GM12878 (cell line): Measurements from ENCODE around the gene MEIG1. TPM values are rescaled to one million over a fixed set of nuclear protein-coding genes. Genes with fewer than 3 reads are reported as not detected.

Experiments
- CBX3 ChIP-seq: fragments of 200-600 bp; sonication (generic); IDR thresholded peaks from 2 replicates; pipeline ENCODE4 v1.6.1; 2016; ENCODE audit warnings: low read depth, borderline replicate concordance
- CBX5 ChIP-seq: sonication (generic); IDR thresholded peaks from 2 replicates; pipeline ENCODE4 v1.6.1; 2016; ENCODE audit warnings: low read depth, moderate library complexity, mild to moderate bottlenecking, inconsistent platforms
- CREM ChIP-seq: IDR thresholded peaks from 2 replicates; pipeline ENCODE4 v1.6.1; 2014; ENCODE audit warnings: antibody characterized with exemption, low read depth
- EED ChIP-seq: sonication (generic); IDR thresholded peaks from 2 replicates; pipeline ENCODE4 v1.6.1; 2016; ENCODE audit warnings: antibody characterized with exemption, low read depth
- IKZF2 ChIP-seq, 2 experiments: fragments of 450-650 bp; IDR thresholded peaks; 2 replicates each; pipeline ENCODE4 v1.6.1; 2017; ENCODE audit warnings: mild to moderate bottlenecking in 2 of 2, moderate library complexity in 2 of 2
- JUNB ChIP-seq: IDR thresholded peaks from 2 replicates; pipeline ENCODE4 v1.6.1; 2016; ENCODE audit warnings: antibody characterized with exemption, mild to moderate bottlenecking
- MXI1 ChIP-seq: fragments of 150-350 bp; IDR thresholded peaks from 2 replicates; pipeline ENCODE4 v1.6.1; 2011; ENCODE audit warnings: low read depth, mild to moderate bottlenecking, inconsistent platforms, low read length, improper control_type of control experiment
- NR2C1 ChIP-seq: fragments of 450-650 bp; IDR thresholded peaks from 2 replicates; pipeline ENCODE4 v1.6.1; 2017; ENCODE audit warnings: antibody characterized with exemption, mild to moderate bottlenecking, moderate library complexity
- RBBP5 ChIP-seq: fragments of 200-600 bp; sonication (generic); conservative IDR thresholded peaks from 2 replicates; pipeline ENCODE4 v1.6.1; 2016
- SUZ12 ChIP-seq: fragments of 200-600 bp; sonication (generic); IDR thresholded peaks from one replicate; pipeline ENCODE4 v1.6.1; 2018; ENCODE audit warnings: antibody characterized with exemption, mild to moderate bottlenecking; ENCODE audit not compliant: unreplicated experiment
- TCF3 ChIP-seq: IDR thresholded peaks from 2 replicates; pipeline ENCODE4 v1.6.1; 2012; ENCODE audit warnings: low read depth, mild to moderate bottlenecking, low read length, borderline replicate concordance; ENCODE audit not compliant: insufficient read depth
- ZNF384 ChIP-seq: IDR thresholded peaks from 2 replicates; pipeline ENCODE4 v1.6.1; 2012; ENCODE audit warnings: low read depth, mild to moderate bottlenecking, low read length, improper control_type of control experiment, borderline replicate concordance
- polyA plus RNA-seq, 11 experiments: library from polyadenylated mRNA; depleted of rRNA in 4 of 11; unstranded in 6 of 11; stranded (reverse) in 5 of 11; fragments of >200 nt; fragmentation: Nextera tagmentation in 4 of 11; fragmentation: Illumina TruSeq in 1 of 11; extraction: Ambion mirVana in 4 of 11; extraction: Trizol in 1 of 11; gene quantifications; 1 replicate in 1 of 11; 2 replicates in 10 of 11; pipeline versions ENCODE4 v1.2.1 to v1.2.3, GENCODE V29; 2011 to 2016; ENCODE audit warnings: inconsistent platforms in 2 of 11, missing spikeins in 2 of 11, low read depth in 1 of 11
- total RNA-seq, 4 experiments: library from RNA; depleted of rRNA in 3 of 4; stranded (reverse); fragments of >200 nt in 3 of 4; fragmentation: Illumina TruSeq in 1 of 4; extraction: Trizol in 1 of 4; gene quantifications; 2 replicates each; pipeline versions ENCODE4 v1.2.1 to v1.2.3, GENCODE V29; 2013 to 2021
- TF ChIP-seq, protein P1 (sequence below): fragments of 450-650 bp; IDR thresholded peaks from 2 replicates; pipeline ENCODE4 v1.6.1; 2018; ENCODE audit warnings: mild to moderate bottlenecking, low read depth, moderate library complexity; ENCODE audit not compliant: partially characterized antibody
- TF ChIP-seq, protein P2 (sequence below): fragments of 450-650 bp; formaldehyde crosslinking; IDR thresholded peaks from 2 replicates; pipeline ENCODE4 v1.5.0; 2022; ENCODE audit warnings: mild to moderate bottlenecking, missing genetic modification characterization
- TF ChIP-seq, protein P3 (sequence below): fragments of 450-650 bp; formaldehyde crosslinking; IDR thresholded peaks from 2 replicates; pipeline ENCODE4 v1.4.0; 2020; ENCODE audit warnings: mild to moderate bottlenecking, moderate library complexity
- TF ChIP-seq, protein P4 (sequence below): fragments of 450-650 bp; formaldehyde crosslinking; IDR thresholded peaks from 2 replicates; pipeline ENCODE4 v1.4.0; 2022; ENCODE audit warnings: mild to moderate bottlenecking, moderate library complexity

The MEIG1 gene
- total and polyA plus RNA-seq, 10 of the 15 experiments (the other 5 are each of a cell fraction or from before 2014, with no cell fraction given) = 0.13 to 1.9 (median 0.80) TPM; not detected in 2

- TF ChIP-seq SUZ12 (no peak), CBX5 (no peak), CREM (peak; percentile 63; the same call in 1 of the 2 replicates), ZNF384 (no peak), EED (peak; percentile 74), MXI1 (peak; percentile 92), TCF3 (peak; percentile 98), JUNB (peak; percentile 25; the same call in 1 of the 2 replicates), IKZF2 (IDR thresholded peaks at IDR 0.05) (peak; percentile 57 to 71), CBX3 (no peak), RBBP5 (no peak), NR2C1 (no peak)
- TF ChIP-seq, protein P1, sequence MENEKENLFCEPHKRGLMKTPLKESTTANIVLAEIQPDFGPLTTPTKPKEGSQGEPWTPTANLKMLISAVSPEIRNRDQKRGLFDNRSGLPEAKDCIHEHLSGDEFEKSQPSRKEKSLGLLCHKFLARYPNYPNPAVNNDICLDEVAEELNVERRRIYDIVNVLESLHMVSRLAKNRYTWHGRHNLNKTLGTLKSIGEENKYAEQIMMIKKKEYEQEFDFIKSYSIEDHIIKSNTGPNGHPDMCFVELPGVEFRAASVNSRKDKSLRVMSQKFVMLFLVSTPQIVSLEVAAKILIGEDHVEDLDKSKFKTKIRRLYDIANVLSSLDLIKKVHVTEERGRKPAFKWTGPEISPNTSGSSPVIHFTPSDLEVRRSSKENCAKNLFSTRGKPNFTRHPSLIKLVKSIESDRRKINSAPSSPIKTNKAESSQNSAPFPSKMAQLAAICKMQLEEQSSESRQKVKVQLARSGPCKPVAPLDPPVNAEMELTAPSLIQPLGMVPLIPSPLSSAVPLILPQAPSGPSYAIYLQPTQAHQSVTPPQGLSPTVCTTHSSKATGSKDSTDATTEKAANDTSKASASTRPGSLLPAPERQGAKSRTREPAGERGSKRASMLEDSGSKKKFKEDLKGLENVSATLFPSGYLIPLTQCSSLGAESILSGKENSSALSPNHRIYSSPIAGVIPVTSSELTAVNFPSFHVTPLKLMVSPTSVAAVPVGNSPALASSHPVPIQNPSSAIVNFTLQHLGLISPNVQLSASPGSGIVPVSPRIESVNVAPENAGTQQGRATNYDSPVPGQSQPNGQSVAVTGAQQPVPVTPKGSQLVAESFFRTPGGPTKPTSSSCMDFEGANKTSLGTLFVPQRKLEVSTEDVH = peak; percentile 34
- TF ChIP-seq, protein P2, sequence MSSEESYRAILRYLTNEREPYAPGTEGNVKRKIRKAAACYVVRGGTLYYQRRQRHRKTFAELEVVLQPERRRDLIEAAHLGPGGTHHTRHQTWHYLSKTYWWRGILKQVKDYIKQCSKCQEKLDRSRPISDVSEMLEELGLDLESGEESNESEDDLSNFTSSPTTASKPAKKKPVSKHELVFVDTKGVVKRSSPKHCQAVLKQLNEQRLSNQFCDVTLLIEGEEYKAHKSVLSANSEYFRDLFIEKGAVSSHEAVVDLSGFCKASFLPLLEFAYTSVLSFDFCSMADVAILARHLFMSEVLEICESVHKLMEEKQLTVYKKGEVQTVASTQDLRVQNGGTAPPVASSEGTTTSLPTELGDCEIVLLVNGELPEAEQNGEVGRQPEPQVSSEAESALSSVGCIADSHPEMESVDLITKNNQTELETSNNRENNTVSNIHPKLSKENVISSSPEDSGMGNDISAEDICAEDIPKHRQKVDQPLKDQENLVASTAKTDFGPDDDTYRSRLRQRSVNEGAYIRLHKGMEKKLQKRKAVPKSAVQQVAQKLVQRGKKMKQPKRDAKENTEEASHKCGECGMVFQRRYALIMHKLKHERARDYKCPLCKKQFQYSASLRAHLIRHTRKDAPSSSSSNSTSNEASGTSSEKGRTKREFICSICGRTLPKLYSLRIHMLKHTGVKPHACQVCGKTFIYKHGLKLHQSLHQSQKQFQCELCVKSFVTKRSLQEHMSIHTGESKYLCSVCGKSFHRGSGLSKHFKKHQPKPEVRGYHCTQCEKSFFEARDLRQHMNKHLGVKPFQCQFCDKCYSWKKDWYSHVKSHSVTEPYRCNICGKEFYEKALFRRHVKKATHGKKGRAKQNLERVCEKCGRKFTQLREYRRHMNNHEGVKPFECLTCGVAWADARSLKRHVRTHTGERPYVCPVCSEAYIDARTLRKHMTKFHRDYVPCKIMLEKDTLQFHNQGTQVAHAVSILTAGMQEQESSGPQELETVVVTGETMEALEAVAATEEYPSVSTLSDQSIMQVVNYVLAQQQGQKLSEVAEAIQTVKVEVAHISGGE (CRISPR knock-in tag) = no peak
- TF ChIP-seq, protein P3, sequence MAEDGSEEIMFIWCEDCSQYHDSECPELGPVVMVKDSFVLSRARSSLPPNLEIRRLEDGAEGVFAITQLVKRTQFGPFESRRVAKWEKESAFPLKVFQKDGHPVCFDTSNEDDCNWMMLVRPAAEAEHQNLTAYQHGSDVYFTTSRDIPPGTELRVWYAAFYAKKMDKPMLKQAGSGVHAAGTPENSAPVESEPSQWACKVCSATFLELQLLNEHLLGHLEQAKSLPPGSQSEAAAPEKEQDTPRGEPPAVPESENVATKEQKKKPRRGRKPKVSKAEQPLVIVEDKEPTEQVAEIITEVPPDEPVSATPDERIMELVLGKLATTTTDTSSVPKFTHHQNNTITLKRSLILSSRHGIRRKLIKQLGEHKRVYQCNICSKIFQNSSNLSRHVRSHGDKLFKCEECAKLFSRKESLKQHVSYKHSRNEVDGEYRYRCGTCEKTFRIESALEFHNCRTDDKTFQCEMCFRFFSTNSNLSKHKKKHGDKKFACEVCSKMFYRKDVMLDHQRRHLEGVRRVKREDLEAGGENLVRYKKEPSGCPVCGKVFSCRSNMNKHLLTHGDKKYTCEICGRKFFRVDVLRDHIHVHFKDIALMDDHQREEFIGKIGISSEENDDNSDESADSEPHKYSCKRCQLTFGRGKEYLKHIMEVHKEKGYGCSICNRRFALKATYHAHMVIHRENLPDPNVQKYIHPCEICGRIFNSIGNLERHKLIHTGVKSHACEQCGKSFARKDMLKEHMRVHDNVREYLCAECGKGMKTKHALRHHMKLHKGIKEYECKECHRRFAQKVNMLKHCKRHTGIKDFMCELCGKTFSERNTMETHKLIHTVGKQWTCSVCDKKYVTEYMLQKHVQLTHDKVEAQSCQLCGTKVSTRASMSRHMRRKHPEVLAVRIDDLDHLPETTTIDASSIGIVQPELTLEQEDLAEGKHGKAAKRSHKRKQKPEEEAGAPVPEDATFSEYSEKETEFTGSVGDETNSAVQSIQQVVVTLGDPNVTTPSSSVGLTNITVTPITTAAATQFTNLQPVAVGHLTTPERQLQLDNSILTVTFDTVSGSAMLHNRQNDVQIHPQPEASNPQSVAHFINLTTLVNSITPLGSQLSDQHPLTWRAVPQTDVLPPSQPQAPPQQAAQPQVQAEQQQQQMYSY (CRISPR knock-in tag) = no peak
- TF ChIP-seq, protein P4, sequence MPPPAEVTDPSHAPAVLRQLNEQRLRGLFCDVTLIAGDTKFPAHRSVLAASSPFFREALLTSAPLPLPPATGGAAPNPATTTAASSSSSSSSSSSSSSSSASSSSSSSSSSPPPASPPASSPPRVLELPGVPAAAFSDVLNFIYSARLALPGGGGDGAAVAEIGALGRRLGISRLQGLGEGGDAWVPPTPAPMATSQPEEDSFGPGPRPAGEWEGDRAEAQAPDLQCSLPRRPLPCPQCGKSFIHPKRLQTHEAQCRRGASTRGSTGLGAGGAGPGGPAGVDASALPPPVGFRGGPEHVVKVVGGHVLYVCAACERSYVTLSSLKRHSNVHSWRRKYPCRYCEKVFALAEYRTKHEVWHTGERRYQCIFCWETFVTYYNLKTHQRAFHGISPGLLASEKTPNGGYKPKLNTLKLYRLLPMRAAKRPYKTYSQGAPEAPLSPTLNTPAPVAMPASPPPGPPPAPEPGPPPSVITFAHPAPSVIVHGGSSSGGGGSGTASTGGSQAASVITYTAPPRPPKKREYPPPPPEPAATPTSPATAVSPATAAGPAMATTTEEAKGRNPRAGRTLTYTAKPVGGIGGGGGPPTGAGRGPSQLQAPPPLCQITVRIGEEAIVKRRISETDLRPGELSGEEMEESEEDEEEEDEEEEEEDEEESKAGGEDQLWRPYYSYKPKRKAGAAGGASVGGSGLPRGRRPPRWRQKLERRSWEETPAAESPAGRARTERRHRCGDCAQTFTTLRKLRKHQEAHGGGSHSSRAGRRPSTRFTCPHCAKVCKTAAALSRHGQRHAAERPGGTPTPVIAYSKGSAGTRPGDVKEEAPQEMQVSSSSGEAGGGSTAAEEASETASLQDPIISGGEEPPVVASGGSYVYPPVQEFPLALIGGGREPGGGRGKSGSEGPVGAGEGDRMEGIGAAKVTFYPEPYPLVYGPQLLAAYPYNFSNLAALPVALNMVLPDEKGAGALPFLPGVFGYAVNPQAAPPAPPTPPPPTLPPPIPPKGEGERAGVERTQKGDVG (CRISPR knock-in tag) = no peak
These were observed 5.0 kb upstream of the MEIG1 start, which contains the start of gene DCLRE1C (continued) for GRCh38 chr10:14954001-14954770.
